HEK293 (cell line): ENCODE measurements around the gene KSR1.
A peak's percentile ranks its signal among the peaks of the same experiment; 100 is the strongest.

Experiments used
- CTCF ChIA-PET: fragments of 350-600 bp; formaldehyde crosslinking; extraction: SDS; loops from one replicate; lab custom pipeline; 2021; ENCODE audit warnings: antibody characterized with exemption; lab: Yijun Ruan, JAX
- POLR2A ChIA-PET: fragments of 300-600 bp; formaldehyde crosslinking; extraction: SDS; loops from one replicate; lab custom pipeline; 2020; ENCODE audit warnings: antibody characterized with exemption, inconsistent platforms; lab: Yijun Ruan, JAX
- H3K27ac ChIP-seq: fragments of 200-500 bp; sonication (Bioruptor generic); 2 replicates; pipeline ENCODE4 v1.5.1; 2014; ENCODE audit warnings: low read depth, low read length, control low read depth, inconsistent platforms; ENCODE audit errors: extremely low read depth
- H3K36me3 ChIP-seq, 2 experiments: fragments of 200-500 bp in 1 of 2; sonication (Bioruptor generic) in 1 of 2; 1 replicate in 1 of 2; 2 replicates in 1 of 2; pipeline ENCODE4 v1.5.1; 2014 to 2017; ENCODE audit warnings: inconsistent platforms in 2 of 2, low read length in 2 of 2; ENCODE audit not compliant: control insufficient read depth in 2 of 2, insufficient read depth in 1 of 2
- H3K4me1 ChIP-seq: fragments of 200-500 bp; sonication (Bioruptor generic); 2 replicates; pipeline ENCODE4 v1.5.1; 2014; ENCODE audit warnings: mild to moderate bottlenecking, low read length, inconsistent platforms; ENCODE audit not compliant: control insufficient read depth, insufficient read depth
- H3K4me3 ChIP-seq: 2 replicates; pipeline ENCODE4 v1.5.1; 2011; ENCODE audit warnings: low read depth, mild to moderate bottlenecking, control low read depth, low read length, moderate library complexity
- H3K9me3 ChIP-seq: fragments of 200-500 bp; sonication (Bioruptor generic); 2 replicates; pipeline ENCODE4 v1.5.1; 2014; ENCODE audit warnings: low read depth, low read length, inconsistent platforms; ENCODE audit not compliant: control insufficient read depth, insufficient read depth
- BCL6B ChIP-seq: fragments of 450-650 bp; formaldehyde crosslinking; IDR thresholded peaks from 2 replicates; pipeline ENCODE4 v1.5.1; 2017; ENCODE audit warnings: missing biosample characterization, missing genetic modification characterization
- ELK4 ChIP-seq: IDR thresholded peaks from 2 replicates; pipeline ENCODE4 v1.6.1; 2011; ENCODE audit warnings: mild to moderate bottlenecking, low read depth, low read length, borderline replicate concordance
- GLIS1 ChIP-seq: fragments of 450-650 bp; formaldehyde crosslinking; IDR thresholded peaks from 2 replicates; pipeline ENCODE4 v1.5.1; 2016; ENCODE audit warnings: missing biosample characterization, missing genetic modification characterization
- KLF10 ChIP-seq: fragments of 450-650 bp; IDR thresholded peaks from 2 replicates; pipeline ENCODE4 v1.5.1; 2018; ENCODE audit warnings: missing biosample characterization, mild to moderate bottlenecking, missing genetic modification characterization
- KLF17 ChIP-seq: fragments of 450-650 bp; formaldehyde crosslinking; IDR thresholded peaks from 2 replicates; pipeline ENCODE4 v1.5.1; 2016; ENCODE audit warnings: missing biosample characterization, missing genetic modification characterization
- PRDM1 ChIP-seq: fragments of 450-650 bp; formaldehyde crosslinking; IDR thresholded peaks from 2 replicates; pipeline ENCODE4; 2016; ENCODE audit warnings: missing biosample characterization, missing genetic modification characterization
- PRDM10 ChIP-seq: fragments of 450-650 bp; formaldehyde crosslinking; IDR thresholded peaks from 2 replicates; pipeline ENCODE4 v1.5.1; 2016; ENCODE audit warnings: missing biosample characterization, missing genetic modification characterization
- SCRT2 ChIP-seq: fragments of 450-650 bp; formaldehyde crosslinking; IDR thresholded peaks from 2 replicates; pipeline ENCODE4 v1.5.1; 2016; ENCODE audit warnings: missing biosample characterization, missing genetic modification characterization
- SP7 ChIP-seq: fragments of 450-650 bp; formaldehyde crosslinking; IDR thresholded peaks from 2 replicates; pipeline ENCODE4 v1.5.1; 2016; ENCODE audit warnings: missing biosample characterization, missing genetic modification characterization
- TSHZ1 ChIP-seq: fragments of 450-650 bp; formaldehyde crosslinking; IDR thresholded peaks from 2 replicates; pipeline ENCODE4 v1.5.1; 2016; ENCODE audit warnings: missing biosample characterization, missing genetic modification characterization, borderline replicate concordance
- ZBTB17 ChIP-seq: fragments of 450-650 bp; formaldehyde crosslinking; IDR thresholded peaks from 2 replicates; pipeline ENCODE4 v1.5.1; 2016; ENCODE audit warnings: missing biosample characterization, missing genetic modification characterization
- ZBTB20 ChIP-seq: fragments of 450-650 bp; formaldehyde crosslinking; IDR thresholded peaks from 2 replicates; pipeline ENCODE4 v1.5.1; 2016; ENCODE audit warnings: missing biosample characterization, missing genetic modification characterization
- ZBTB21 ChIP-seq: fragments of 450-650 bp; formaldehyde crosslinking; IDR thresholded peaks from 2 replicates; pipeline ENCODE4 v1.5.1; 2017; ENCODE audit warnings: missing biosample characterization, missing genetic modification characterization
- ZBTB26 ChIP-seq: fragments of 450-650 bp; formaldehyde crosslinking; optimal IDR thresholded peaks from 2 replicates; pipeline ENCODE3; 2016; ENCODE audit warnings: missing biosample characterization, mild to moderate bottlenecking, missing genetic modification characterization
- ZEB2 ChIP-seq: fragments of 450-650 bp; formaldehyde crosslinking; IDR thresholded peaks from 2 replicates; pipeline ENCODE4 v1.5.1; 2016; ENCODE audit warnings: missing biosample characterization, missing genetic modification characterization
- ZIC2 ChIP-seq: fragments of 450-650 bp; formaldehyde crosslinking; IDR thresholded peaks from 2 replicates; pipeline ENCODE4 v1.5.1; 2016; ENCODE audit warnings: missing biosample characterization, missing genetic modification characterization
- ZNF239 ChIP-seq: fragments of 450-650 bp; formaldehyde crosslinking; IDR thresholded peaks from 2 replicates; pipeline ENCODE4 v1.5.1; 2016; ENCODE audit warnings: missing biosample characterization, missing genetic modification characterization
- ZNF274 ChIP-seq, 2 experiments: fragments of 200-500 bp in 1 of 2; fragments of 450-650 bp in 1 of 2; sonication (Bioruptor generic) in 1 of 2; formaldehyde crosslinking in 1 of 2; IDR thresholded peaks; 2 replicates each; pipeline versions ENCODE4 v1.5.1 to v1.6.1; 2014 to 2016; ENCODE audit warnings: borderline replicate concordance in 1 of 2, inconsistent platforms in 1 of 2, low read length in 1 of 2, missing biosample characterization in 1 of 2, missing genetic modification characterization in 1 of 2
- ZNF391 ChIP-seq: fragments of 450-650 bp; formaldehyde crosslinking; IDR thresholded peaks from 2 replicates; pipeline ENCODE4 v1.5.1; 2016; ENCODE audit warnings: low read depth, missing biosample characterization, missing genetic modification characterization, borderline replicate concordance
- ZNF473 ChIP-seq: fragments of 450-650 bp; formaldehyde crosslinking; IDR thresholded peaks from 2 replicates; pipeline ENCODE4 v1.5.1; 2017; ENCODE audit warnings: missing biosample characterization, missing genetic modification characterization
- ZNF549 ChIP-seq: fragments of 450-650 bp; IDR thresholded peaks from 2 replicates; pipeline ENCODE4 v1.5.1; 2018; ENCODE audit warnings: missing biosample characterization, missing genetic modification characterization, mild to moderate bottlenecking, inconsistent platforms, moderate library complexity
- ZNF660 ChIP-seq: fragments of 450-650 bp; IDR thresholded peaks from 2 replicates; pipeline ENCODE4 v1.5.1; 2018; ENCODE audit warnings: missing biosample characterization, mild to moderate bottlenecking, missing genetic modification characterization

The KSR1 gene

GRCh38 chr17:27540318-27541101, 84.3 kb downstream of the KSR1 start:
- H3K36me3 ChIP-seq = no peaks in the 10 kb centered on the region
- POLR2A ChIA-PET = interaction anchor here (0.7 to 1.4 kb wide), 4 partner anchors 14 to 247 kb away, joined by 3 to 7 read pairs (median 3); partner anchors contain the start of gene WSB1
- H3K27ac ChIP-seq = peak overlapping the region; percentile 44
- H3K4me1 ChIP-seq = peaks cover 31% of the 10 kb centered on the region
- H3K4me3 ChIP-seq = no peak overlapping the region
- no peaks in the 10 kb centered on the region for H3K9me3 ChIP-seq
- CTCF ChIA-PET = interaction anchor here (0.6 to 1.5 kb wide), 6 partner anchors 11 to 875 kb away, joined by 3 to 13 read pairs (median 4); no protein-coding TSS in a partner anchor
- TF ChIP-seq ZBTB21 (tag by site-specific recombination) (peak; percentile 91), ZEB2 (tag by site-specific recombination) (peak; percentile 28; the same call in 1 of the 2 replicates), ELK4 (no peak), GLIS1 (tag by site-specific recombination) (peak; percentile 98), ZBTB20 (tag by site-specific recombination) (no peak), BCL6B (tag by site-specific recombination) (no peak), PRDM1 (tag by site-specific recombination) (peak; percentile 54; the same call in 1 of the 2 replicates), TSHZ1 (tag by site-specific recombination) (no peak), ZNF473 (no peak), ZNF274 (IDR thresholded peaks at IDR 0.05; ENCODE audit: low read length) (no peak), ZNF274 (tag by site-specific recombination; IDR thresholded peaks at IDR 0.05; ENCODE audit: borderline replicate concordance) (no peak), ZBTB17 (tag by site-specific recombination) (peak; percentile 79), KLF10 (tag by site-specific recombination) (peak; percentile 69), SCRT2 (tag by site-specific recombination) (peak; percentile 60), ZBTB26 (tag by site-specific recombination) (no peak), PRDM10 (peak; percentile 90), ZIC2 (tag by site-specific recombination) (peak; percentile 96), ZNF239 (no peak), ZNF660 (tag by site-specific recombination) (no peak), ZNF391 (tag by site-specific recombination) (no peak), ZNF549 (tag by site-specific recombination) (no peak), KLF17 (peak; percentile 66; the same call in 1 of the 2 replicates), SP7 (peak; percentile 80)
